Measurements from ENCODE around the gene HDAC9.

The HDAC9 gene

GRCh38 chr7:18971839-18972238 lies 476.3 kb downstream of the HDAC9 start:
- no peaks in the 10 kb centered on the region for H3K4me1 ChIP-seq (ENCODE audit: insufficient read depth, low read length, poor library complexity, severe bottlenecking)
- H3K36me3 ChIP-seq (ENCODE audit: insufficient read depth, low read length) = no peaks in the 10 kb centered on the region
- no peaks in the 10 kb centered on the region for H3F3A ChIP-seq (ENCODE audit: low read depth)
- H3K9ac ChIP-seq (ENCODE audit: low read depth, low read length, poor library complexity, severe bottlenecking) = no peak overlapping the region
- no peaks in the 10 kb centered on the region for H4K20me1 ChIP-seq (ENCODE audit: insufficient read depth, low read length, poor library complexity, severe bottlenecking)
- no peaks in the 10 kb centered on the region for H3K79me2 ChIP-seq (ENCODE audit: insufficient read depth, low read length)
- no peaks in the 10 kb centered on the region for H3K9me3 ChIP-seq (ENCODE audit: insufficient read depth, low read depth, low read length)
- no peaks in the 10 kb centered on the region for H3K27me3 ChIP-seq (ENCODE audit: insufficient read depth, low read length, poor library complexity, severe bottlenecking)
- H3K9me2 ChIP-seq (replicated peaks; ENCODE audit: low read depth, low read length) = 0 out of 2 replicates have a peak, but pooled peaks cover 4% of the 10 kb centered on the region
- no peak overlapping the region for H2AFZ ChIP-seq (ENCODE audit: low read length)
- H3K4me2 ChIP-seq (ENCODE audit: low read depth, low read length, poor library complexity, severe bottlenecking) = no peak overlapping the region
- TF ChIP-seq, protein P1, sequence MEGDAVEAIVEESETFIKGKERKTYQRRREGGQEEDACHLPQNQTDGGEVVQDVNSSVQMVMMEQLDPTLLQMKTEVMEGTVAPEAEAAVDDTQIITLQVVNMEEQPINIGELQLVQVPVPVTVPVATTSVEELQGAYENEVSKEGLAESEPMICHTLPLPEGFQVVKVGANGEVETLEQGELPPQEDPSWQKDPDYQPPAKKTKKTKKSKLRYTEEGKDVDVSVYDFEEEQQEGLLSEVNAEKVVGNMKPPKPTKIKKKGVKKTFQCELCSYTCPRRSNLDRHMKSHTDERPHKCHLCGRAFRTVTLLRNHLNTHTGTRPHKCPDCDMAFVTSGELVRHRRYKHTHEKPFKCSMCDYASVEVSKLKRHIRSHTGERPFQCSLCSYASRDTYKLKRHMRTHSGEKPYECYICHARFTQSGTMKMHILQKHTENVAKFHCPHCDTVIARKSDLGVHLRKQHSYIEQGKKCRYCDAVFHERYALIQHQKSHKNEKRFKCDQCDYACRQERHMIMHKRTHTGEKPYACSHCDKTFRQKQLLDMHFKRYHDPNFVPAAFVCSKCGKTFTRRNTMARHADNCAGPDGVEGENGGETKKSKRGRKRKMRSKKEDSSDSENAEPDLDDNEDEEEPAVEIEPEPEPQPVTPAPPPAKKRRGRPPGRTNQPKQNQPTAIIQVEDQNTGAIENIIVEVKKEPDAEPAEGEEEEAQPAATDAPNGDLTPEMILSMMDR (conservative IDR thresholded peaks at IDR 0.05; ENCODE audit: low read length) = no peak
- TF ChIP-seq EZH2phosphoT487 (IDR thresholded peaks at IDR 0.05; ENCODE audit: borderline replicate concordance) = no peak
- no peak overlapping the region for H3K4me3 ChIP-seq (ENCODE audit: low read length, poor library complexity, severe bottlenecking)

- no peak overlapping the region for H3K9ac ChIP-seq (ENCODE audit: low read depth, low read length, poor library complexity, severe bottlenecking)
- no peak overlapping the region for H3K4me2 ChIP-seq (ENCODE audit: low read depth, low read length, poor library complexity, severe bottlenecking)
- no peaks in the 10 kb centered on the region for H3K79me2 ChIP-seq (ENCODE audit: insufficient read depth, low read length)
- H3K9me3 ChIP-seq (ENCODE audit: insufficient read depth, low read depth, low read length) = no peaks in the 10 kb centered on the region
- H3K4me3 ChIP-seq (ENCODE audit: low read length, poor library complexity, severe bottlenecking) = no peak overlapping the region
- H3F3A ChIP-seq (ENCODE audit: low read depth) = no peaks in the 10 kb centered on the region
- no peak for TF ChIP-seq EZH2phosphoT487 (IDR thresholded peaks at IDR 0.05; ENCODE audit: borderline replicate concordance)
- TF ChIP-seq, protein P1 (conservative IDR thresholded peaks at IDR 0.05; ENCODE audit: low read length) = no peak
- no peaks in the 10 kb centered on the region for H3K4me1 ChIP-seq (ENCODE audit: insufficient read depth, low read length, poor library complexity, severe bottlenecking)
- H2AFZ ChIP-seq (ENCODE audit: low read length) = no peak overlapping the region
- H3K36me3 ChIP-seq (ENCODE audit: insufficient read depth, low read length) = no peaks in the 10 kb centered on the region
- no peaks in the 10 kb centered on the region for H3K27me3 ChIP-seq (ENCODE audit: insufficient read depth, low read length, poor library complexity, severe bottlenecking)
- no peaks in the 10 kb centered on the region for H4K20me1 ChIP-seq (ENCODE audit: insufficient read depth, low read length, poor library complexity, severe bottlenecking)
- 0 out of 2 replicates have a peak, but pooled peaks cover 4% of the 10 kb centered on the region for H3K9me2 ChIP-seq (replicated peaks; ENCODE audit: low read depth, low read length)
Measured at GRCh38 chr7:18974803-18975202, 479.3 kb downstream of the HDAC9 start.

GRCh38 chr7:18975276-18975675 lies 479.7 kb downstream of the HDAC9 start:
- Histone ChIP-seq H4K20me1 (ENCODE audit: insufficient read depth, low read length, poor library complexity, severe bottlenecking) (no peaks in the 10 kb centered on the region), H3F3A (ENCODE audit: low read depth) (no peaks in the 10 kb centered on the region), H3K27me3 (ENCODE audit: insufficient read depth, low read length, poor library complexity, severe bottlenecking) (no peaks in the 10 kb centered on the region), H3K9me2 (replicated peaks; ENCODE audit: low read depth, low read length) (0 out of 2 replicates have a peak, but pooled peaks cover 4% of the 10 kb centered on the region), H3K9ac (ENCODE audit: low read depth, low read length, poor library complexity, severe bottlenecking) (no peak overlapping the region), H3K4me3 (ENCODE audit: low read length, poor library complexity, severe bottlenecking) (no peak overlapping the region), H3K4me2 (ENCODE audit: low read depth, low read length, poor library complexity, severe bottlenecking) (no peak overlapping the region), H3K4me1 (ENCODE audit: insufficient read depth, low read length, poor library complexity, severe bottlenecking) (no peaks in the 10 kb centered on the region), H3K9me3 (ENCODE audit: insufficient read depth, low read depth, low read length) (no peaks in the 10 kb centered on the region), H2AFZ (ENCODE audit: low read length) (no peak overlapping the region), H3K79me2 (ENCODE audit: insufficient read depth, low read length) (no peaks in the 10 kb centered on the region), H3K36me3 (ENCODE audit: insufficient read depth, low read length) (no peaks in the 10 kb centered on the region)
- no peak for TF ChIP-seq EZH2phosphoT487 (IDR thresholded peaks at IDR 0.05; ENCODE audit: borderline replicate concordance)
- TF ChIP-seq, protein P1 (conservative IDR thresholded peaks at IDR 0.05; ENCODE audit: low read length) = no peak

All from Loucy (cell line).